Endothelial cell (in vitro differentiated cells): ENCODE results near the gene SRC. TPM values are rescaled to one million over a fixed set of nuclear protein-coding genes. Genes with fewer than 3 reads are reported as not detected.

ENCODE experiments used
- DNase-seq: peaks from one replicate; pipeline ENCODE4 v3.0.0; 2021; ENCODE audit warnings: low spot score
- H3K27ac Mint-ChIP-seq: one replicate; pipeline ENCODE4 v1.8.0; 2021; ENCODE audit warnings: mixed read lengths, inconsistent platforms; ENCODE audit not compliant: unreplicated experiment
- H3K27me3 Mint-ChIP-seq: one replicate; pipeline ENCODE4 v1.8.0; 2021; ENCODE audit warnings: mild to moderate bottlenecking, moderate library complexity, mixed read lengths, inconsistent platforms; ENCODE audit not compliant: unreplicated experiment
- H3K36me3 Mint-ChIP-seq: one replicate; pipeline ENCODE4 v1.8.0; 2021; ENCODE audit warnings: mild to moderate bottlenecking, low read depth, mixed read lengths, inconsistent platforms; ENCODE audit not compliant: unreplicated experiment
- H3K4me1 Mint-ChIP-seq: one replicate; pipeline ENCODE4 v1.8.0; 2021; ENCODE audit warnings: mild to moderate bottlenecking, mixed read lengths, inconsistent platforms; ENCODE audit not compliant: unreplicated experiment
- H3K4me3 Mint-ChIP-seq: one replicate; pipeline ENCODE4 v1.8.0; 2021; ENCODE audit warnings: mild to moderate bottlenecking, mixed read lengths, inconsistent platforms; ENCODE audit not compliant: unreplicated experiment
- H3K9me3 Mint-ChIP-seq: one replicate; pipeline ENCODE4 v1.8.0; 2021; ENCODE audit warnings: mixed read lengths, inconsistent platforms; ENCODE audit not compliant: unreplicated experiment
- CTCF ChIP-seq: fragments of 200-600 bp; sonication (generic); IDR thresholded peaks from one replicate; pipeline ENCODE4 v1.5.0; 2021; ENCODE audit warnings: antibody characterized with exemption; ENCODE audit not compliant: unreplicated experiment
- total RNA-seq: library from RNA; stranded (reverse); fragmentation: NEBNext Ultra II Directional; extraction: Animal tissue kit (Norgen Biotek cat#: 25700); gene quantifications from one replicate; pipeline ENCODE4 v1.2.1, GENCODE V29; 2021; ENCODE audit not compliant: unreplicated experiment

The SRC gene
- total RNA-seq, 1 donor from 2014 or later = 60.8 TPM

GRCh38 chr20:37420610-37421009 is 74.7 kb downstream of the SRC start:
- no peak for DNase-seq
- no peak for TF ChIP-seq CTCF
- H3K4me3 Mint-ChIP-seq = peak overlapping the region; percentile 4
- H3K4me1 Mint-ChIP-seq = peaks cover 59% of the 10 kb centered on the region
- H3K9me3 Mint-ChIP-seq = no peaks in the 10 kb centered on the region
- peaks cover 30% of the 10 kb centered on the region for H3K27me3 Mint-ChIP-seq
- peaks cover 14% of the 10 kb centered on the region for H3K36me3 Mint-ChIP-seq
- peak overlapping the region; percentile 43 for H3K27ac Mint-ChIP-seq

GRCh38 chr20:37421060-37421905 is 75.3 kb downstream of the SRC start:
- no peak for DNase-seq
- TF ChIP-seq CTCF = no peak
- Mint-ChIP-seq H3K4me1 (peaks cover 53% of the 10 kb centered on the region), H3K36me3 (peaks cover 14% of the 10 kb centered on the region), H3K27ac (peak overlapping the region; percentile 91), H3K9me3 (no peaks in the 10 kb centered on the region), H3K4me3 (peak overlapping the region; percentile 76), H3K27me3 (peaks cover 27% of the 10 kb centered on the region)

- Mint-ChIP-seq H3K36me3 (peaks cover 11% of the 10 kb centered on the region), H3K9me3 (no peaks in the 10 kb centered on the region), H3K4me3 (peak overlapping the region; percentile 76), H3K27me3 (peaks cover 20% of the 10 kb centered on the region), H3K4me1 (peaks cover 46% of the 10 kb centered on the region), H3K27ac (peak overlapping the region; percentile 91)
- DNase-seq = peak; percentile 53
- no peak for TF ChIP-seq CTCF
These were observed 76.0 kb downstream of the SRC start for GRCh38 chr20:37421988-37422387.

- H3K9me3 Mint-ChIP-seq = no peaks in the 10 kb centered on the region
- H3K36me3 Mint-ChIP-seq = peaks cover 11% of the 10 kb centered on the region
- H3K4me3 Mint-ChIP-seq = no peak overlapping the region
- no peak for DNase-seq
- peak overlapping the region; percentile 1 for H3K27ac Mint-ChIP-seq
- peaks cover 43% of the 10 kb centered on the region for H3K4me1 Mint-ChIP-seq
- peaks cover 18% of the 10 kb centered on the region for H3K27me3 Mint-ChIP-seq
- TF ChIP-seq CTCF = no peak
These were observed 76.9 kb downstream of the SRC start for GRCh38 chr20:37422791-37423286.

GRCh38 chr20:37423545-37423944 is 77.6 kb downstream of the SRC start:
- Mint-ChIP-seq H3K36me3 (peaks cover 11% of the 10 kb centered on the region), H3K27ac (no peak overlapping the region), H3K4me1 (peaks cover 43% of the 10 kb centered on the region), H3K27me3 (peaks cover 18% of the 10 kb centered on the region), H3K4me3 (no peak overlapping the region), H3K9me3 (no peaks in the 10 kb centered on the region)
- DNase-seq = no peak
- TF ChIP-seq CTCF = no peak
